Hypothalamus (tissue), 51 donors: ENCODE data around the gene ASPG.

Experiments used
- DNase-seq, 51 donors: peaks; one replicate each; lab custom pipeline; 2025; lab: John Stamatoyannopoulos, UW

Gene ASPG

GRCh38 chr14:104091927-104092771 is 6.6 kb downstream of the ASPG start:
- DNase-seq = no peak

- DNase-seq = no peak
Measured at GRCh38 chr14:104092931-104093365, 7.4 kb downstream of the ASPG start.

- DNase-seq = no peak
Measured at GRCh38 chr14:104093366-104094055, 8.0 kb downstream of the ASPG start.

GRCh38 chr14:104094056-104094708 is 8.7 kb downstream of the ASPG start:
- no peak for DNase-seq

GRCh38 chr14:104094709-104095425 is 9.4 kb downstream of the ASPG start:
- peak in 42 of 51 donors; percentile 6 to 74 (median 34) for DNase-seq

- no peak for DNase-seq
Measured at GRCh38 chr14:104095426-104096310, 10.2 kb downstream of the ASPG start.

- no peak for DNase-seq
Measured at GRCh38 chr14:104096318-104096717, 10.8 kb downstream of the ASPG start.

- DNase-seq = peak in 1 of 51 donors; percentile 5
Measured at GRCh38 chr14:104096751-104097700, 11.5 kb downstream of the ASPG start.

GRCh38 chr14:104098272-104099095 is 13.0 kb downstream of the ASPG start:
- no peak for DNase-seq

- DNase-seq = no peak
Measured at GRCh38 chr14:104099096-104100041, 13.9 kb downstream of the ASPG start.

GRCh38 chr14:104100171-104101085 is 14.9 kb downstream of the ASPG start:
- DNase-seq = no peak

GRCh38 chr14:104101086-104101621 is 15.7 kb downstream of the ASPG start:
- no peak for DNase-seq

- DNase-seq = no peak
Measured at GRCh38 chr14:104101651-104102281, 16.3 kb downstream of the ASPG start.

- no peak for DNase-seq
Measured at GRCh38 chr14:104102282-104102914, 16.9 kb downstream of the ASPG start.
